Measurements from ENCODE around the gene PEX13. TPM values are rescaled to one million over a fixed set of nuclear protein-coding genes. Genes with fewer than 3 reads are reported as not detected.

Gene PEX13
- total RNA-seq, 1 experiment from 2014 or later = 19.8 TPM

DNA sequence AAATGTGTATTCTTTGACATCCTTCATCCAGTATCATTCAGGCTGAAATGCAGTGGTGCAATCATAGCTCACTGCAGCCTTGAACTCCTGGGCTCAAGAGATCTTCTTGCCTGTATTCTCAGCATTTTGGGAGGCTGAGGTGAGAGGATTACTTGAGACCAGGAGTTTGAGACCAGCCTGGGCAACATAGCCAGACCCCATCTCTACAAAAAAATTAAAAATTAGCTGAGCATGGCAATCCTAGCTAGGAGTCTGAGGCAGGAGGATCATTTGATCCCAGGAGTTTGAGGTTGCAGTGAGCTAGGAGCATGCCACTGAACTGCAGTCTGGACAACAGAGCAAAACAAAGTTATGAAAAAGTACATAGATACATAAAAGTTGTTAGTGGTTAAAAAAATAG, 72.3 kb downstream of the PEX13 start (continued):
- TF ChIP-seq, protein P1, sequence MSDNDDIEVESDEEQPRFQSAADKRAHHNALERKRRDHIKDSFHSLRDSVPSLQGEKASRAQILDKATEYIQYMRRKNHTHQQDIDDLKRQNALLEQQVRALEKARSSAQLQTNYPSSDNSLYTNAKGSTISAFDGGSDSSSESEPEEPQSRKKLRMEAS (IDR thresholded peaks at IDR 0.05) = no peak
- TF ChIP-seq ZNF274 (IDR thresholded peaks at IDR 0.05; ENCODE audit: low read depth, low read length) (no peak), YY1 (IDR thresholded peaks at IDR 0.05; ENCODE audit: extremely low read depth, insufficient replicate concordance, low read depth, low read length) (no peak), CEBPB (IDR thresholded peaks at IDR 0.05; ENCODE audit: low read depth) (no peak)

DNA sequence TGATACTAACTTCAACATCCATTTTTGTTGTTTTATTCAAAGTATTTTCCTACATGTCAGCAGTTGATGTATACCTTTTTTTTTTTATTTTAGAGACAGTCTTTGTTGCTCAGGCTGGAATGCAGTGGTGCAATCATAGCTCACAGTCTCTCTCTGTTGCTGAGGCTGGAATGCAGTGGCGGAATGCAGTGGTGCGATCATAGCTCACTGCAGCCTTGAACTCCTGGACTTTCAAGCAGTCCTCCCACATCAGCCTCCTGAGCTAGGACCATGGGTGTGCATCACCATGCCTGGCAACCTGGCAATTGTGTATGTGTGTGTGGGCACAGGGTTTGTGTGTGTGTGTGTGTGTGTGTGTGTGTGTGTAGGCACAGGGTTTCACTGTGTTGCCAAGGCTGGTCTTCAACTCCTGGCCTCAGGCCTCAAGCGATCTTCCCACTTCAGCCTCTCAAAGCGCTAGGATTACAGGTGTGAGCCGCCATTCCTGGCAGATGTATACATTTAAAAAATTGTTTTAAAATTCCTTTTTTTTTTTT, 72.9 kb downstream of the PEX13 start:
- Histone ChIP-seq H3K27ac (ENCODE audit: low read depth, low read length) (no peak overlapping the region), H3K4me2 (ENCODE audit: low read length) (no peak overlapping the region), H3K9ac (ENCODE audit: low read length) (no peak overlapping the region), H3K27me3 (ENCODE audit: insufficient read depth, low read length) (no peaks in the 10 kb centered on the region), H3K4me3 (replicated peaks in 1 of 2; ENCODE audit: low read depth in 1 of 2, low read length in 2 of 2) (no peak overlapping the region), H4K20me1 (ENCODE audit: insufficient read depth) (no peaks in the 10 kb centered on the region; the same call in 1 of the 2 replicates), H2AFZ (ENCODE audit: low read depth, low read length, poor library complexity, severe bottlenecking) (no peak overlapping the region), H3K36me3 (ENCODE audit: control insufficient read depth in 1 of 2, insufficient read depth in 2 of 2, low read length in 2 of 2) (no peaks in the 10 kb centered on the region), H3K9me2 (ENCODE audit: insufficient read depth) (peaks cover 2% of the 10 kb centered on the region; the same call in 1 of the 2 replicates), H3K79me2 (ENCODE audit: insufficient read depth, low read length) (no peaks in the 10 kb centered on the region), H3K4me1 (ENCODE audit: control insufficient read depth in 1 of 2, insufficient read depth in 2 of 2, low read length in 2 of 2) (no peaks in the 10 kb centered on the region), H3K9me3 (ENCODE audit: control insufficient read depth in 1 of 2, insufficient read depth in 1 of 2, low read depth in 1 of 2, low read length in 2 of 2) (no peaks in the 10 kb centered on the region)
- intact Hi-C loops (cut with micrococcal nuclease) = no loop called here
- POLR2A ChIA-PET = no interaction called here
- TF ChIP-seq, protein P2, sequence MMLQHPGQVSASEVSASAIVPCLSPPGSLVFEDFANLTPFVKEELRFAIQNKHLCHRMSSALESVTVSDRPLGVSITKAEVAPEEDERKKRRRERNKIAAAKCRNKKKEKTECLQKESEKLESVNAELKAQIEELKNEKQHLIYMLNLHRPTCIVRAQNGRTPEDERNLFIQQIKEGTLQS (IDR thresholded peaks at IDR 0.05) = peak; percentile 47; the same call in 1 of the 2 replicates
- TF ChIP-seq TCF7L2 (IDR thresholded peaks at IDR 0.05; ENCODE audit: borderline replicate concordance, extremely low read depth, insufficient read depth, insufficient read length) (no peak), CEBPB (IDR thresholded peaks at IDR 0.05; ENCODE audit: low read depth) (peak; percentile 64)
- CTCF ChIA-PET = no interaction called here
- ATAC-seq (peak; percentile 53; the same call in 1 of the 2 replicates), DNase-seq (ENCODE audit: low read depth, low spot score) (no peak)
- no TSS peak for BruUV-seq (replicated peaks)
- RAD21 ChIA-PET (ENCODE audit: low non-redundant PET in 1 of 2, low total read pairs in 2 of 2, uncharacterized antibody in 2 of 2, unreplicated experiment in 2 of 2) = no interaction called here

DNA sequence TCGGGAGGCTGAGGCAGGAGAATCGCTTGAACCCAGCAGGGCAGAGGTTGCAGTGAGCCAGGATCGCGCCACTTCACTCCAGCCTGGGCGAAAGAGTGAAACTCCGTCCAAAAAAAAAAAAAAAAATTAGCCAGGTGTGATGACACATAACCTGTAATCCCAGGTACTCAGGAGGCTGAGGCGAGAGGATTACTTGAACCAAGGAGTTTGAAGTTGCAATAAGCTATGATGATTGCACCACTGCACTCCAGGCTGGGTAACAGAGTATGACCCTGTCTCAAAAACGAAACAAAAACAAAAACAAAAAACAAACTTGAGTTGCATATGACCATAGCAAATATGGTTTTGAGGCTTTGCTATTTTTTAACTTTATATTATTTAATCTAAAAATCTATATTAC, 74.0 kb downstream of the PEX13 start:
- Histone ChIP-seq H4K20me1 (ENCODE audit: insufficient read depth) (no peaks in the 10 kb centered on the region; the same call in 1 of the 2 replicates), H3K79me2 (ENCODE audit: insufficient read depth, low read length) (no peaks in the 10 kb centered on the region), H2AFZ (ENCODE audit: low read depth, low read length, poor library complexity, severe bottlenecking) (no peak overlapping the region), H3K27me3 (ENCODE audit: insufficient read depth, low read length) (no peaks in the 10 kb centered on the region), H3K9me2 (ENCODE audit: insufficient read depth) (peaks cover 2% of the 10 kb centered on the region; the same call in 1 of the 2 replicates), H3K4me1 (ENCODE audit: control insufficient read depth in 1 of 2, insufficient read depth in 2 of 2, low read length in 2 of 2) (no peaks in the 10 kb centered on the region), H3K4me3 (replicated peaks in 1 of 2; ENCODE audit: low read depth in 1 of 2, low read length in 2 of 2) (no peak overlapping the region), H3K9me3 (ENCODE audit: control insufficient read depth in 1 of 2, insufficient read depth in 1 of 2, low read depth in 1 of 2, low read length in 2 of 2) (no peaks in the 10 kb centered on the region), H3K9ac (ENCODE audit: low read length) (no peak overlapping the region), H3K27ac (ENCODE audit: low read depth, low read length) (no peak overlapping the region), H3K36me3 (ENCODE audit: control insufficient read depth in 1 of 2, insufficient read depth in 2 of 2, low read length in 2 of 2) (no peaks in the 10 kb centered on the region), H3K4me2 (ENCODE audit: low read length) (no peak overlapping the region)
- ATAC-seq = no peak
- ChIA-PET RAD21 (ENCODE audit: low non-redundant PET in 1 of 2, low total read pairs in 2 of 2, uncharacterized antibody in 2 of 2, unreplicated experiment in 2 of 2) (no interaction called here), POLR2A (no interaction called here), CTCF (no interaction called here)
- TF ChIP-seq TCF7L2 (IDR thresholded peaks at IDR 0.05; ENCODE audit: borderline replicate concordance, extremely low read depth, insufficient read depth, insufficient read length) (no peak), CEBPB (IDR thresholded peaks at IDR 0.05; ENCODE audit: low read depth) (peak; percentile 62)
- TF ChIP-seq, protein P3, sequence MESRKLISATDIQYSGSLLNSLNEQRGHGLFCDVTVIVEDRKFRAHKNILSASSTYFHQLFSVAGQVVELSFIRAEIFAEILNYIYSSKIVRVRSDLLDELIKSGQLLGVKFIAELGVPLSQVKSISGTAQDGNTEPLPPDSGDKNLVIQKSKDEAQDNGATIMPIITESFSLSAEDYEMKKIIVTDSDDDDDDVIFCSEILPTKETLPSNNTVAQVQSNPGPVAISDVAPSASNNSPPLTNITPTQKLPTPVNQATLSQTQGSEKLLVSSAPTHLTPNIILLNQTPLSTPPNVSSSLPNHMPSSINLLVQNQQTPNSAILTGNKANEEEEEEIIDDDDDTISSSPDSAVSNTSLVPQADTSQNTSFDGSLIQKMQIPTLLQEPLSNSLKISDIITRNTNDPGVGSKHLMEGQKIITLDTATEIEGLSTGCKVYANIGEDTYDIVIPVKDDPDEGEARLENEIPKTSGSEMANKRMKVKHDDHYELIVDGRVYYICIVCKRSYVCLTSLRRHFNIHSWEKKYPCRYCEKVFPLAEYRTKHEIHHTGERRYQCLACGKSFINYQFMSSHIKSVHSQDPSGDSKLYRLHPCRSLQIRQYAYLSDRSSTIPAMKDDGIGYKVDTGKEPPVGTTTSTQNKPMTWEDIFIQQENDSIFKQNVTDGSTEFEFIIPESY (IDR thresholded peaks at IDR 0.05; ENCODE audit: extremely low read depth, insufficient replicate concordance, low read length) = no peak
- BruUV-seq (replicated peaks) = no TSS peak
- DNase-seq (ENCODE audit: low read depth, low spot score) = no peak
- intact Hi-C loops (cut with micrococcal nuclease) = no loop called here

Data from HCT116 (cell line).